A673 (cell line): ENCODE measurements around the gene SLC66A3.

Source experiments
- CTCF ChIP-seq: fragments of 300-800, 200-600 bp; sonication (generic); conservative IDR thresholded peaks from 2 replicates; pipeline ENCODE4 v1.5.1; 2017; ENCODE audit warnings: low read depth, mild to moderate bottlenecking, antibody characterized with exemption, low read length, moderate library complexity, mixed read lengths
- EZH2 ChIP-seq: fragments of 200-600 bp; sonication (generic); IDR thresholded peaks from 2 replicates; pipeline ENCODE4 v1.6.1; 2017; ENCODE audit warnings: borderline replicate concordance, low read depth, mild to moderate bottlenecking, mixed read lengths, antibody characterized with exemption, low read length; ENCODE audit not compliant: poor library complexity, severe bottlenecking

GRCh38 chr2:11156396-11157075 lies 1.3 kb downstream of the SLC66A3 start:
- TF ChIP-seq CTCF (no peak), EZH2 (no peak)
